Measurements from ENCODE around the gene WNK2.

- TF ChIP-seq ZNF157 (tag by site-specific recombination; IDR thresholded peaks at IDR 0.05) (no peak), ZNF785 (tag by site-specific recombination; IDR thresholded peaks at IDR 0.05) (no peak), ZNF768 (tag by site-specific recombination; IDR thresholded peaks at IDR 0.05) (no peak), ZNF138 (tag by site-specific recombination; IDR thresholded peaks at IDR 0.05; ENCODE audit: borderline replicate concordance) (no peak), PATZ1 (tag by site-specific recombination; IDR thresholded peaks at IDR 0.05) (no peak), CTCF (tag by site-specific recombination; IDR thresholded peaks at IDR 0.05) (no peak), HOXA7 (CRISPR knock-in tag; IDR thresholded peaks at IDR 0.05; ENCODE audit: borderline replicate concordance) (no peak), ZNF132 (tag by site-specific recombination; IDR thresholded peaks at IDR 0.05; ENCODE audit: borderline replicate concordance) (no peak), ZNF423 (tag by site-specific recombination; IDR thresholded peaks at IDR 0.05) (no peak)
These were observed 71.0 kb downstream of the WNK2 start for GRCh38 chr9:93254806-93255493.

All from HEK293 (cell line).